K562 (cell line): ENCODE data around the gene RNF112.

Experiments used
- AFF4 ChIP-seq: sonication (generic); formaldehyde crosslinking; IDR thresholded peaks from 2 replicates; pipeline ENCODE4 v1.8.0; 2023; ENCODE audit warnings: mild to moderate bottlenecking, missing genetic modification reagents
- CBX2 ChIP-seq: fragments of 200-600 bp; sonication (generic); IDR thresholded peaks from one replicate; pipeline ENCODE4 v1.6.1; 2012; ENCODE audit warnings: mild to moderate bottlenecking, low read length, inconsistent platforms; ENCODE audit not compliant: insufficient read depth, poor library complexity, severe bottlenecking
- HDGF ChIP-seq: fragments of 450-650 bp; IDR thresholded peaks from 2 replicates; pipeline ENCODE4 v1.6.1; 2016
- PKNOX1 ChIP-seq: fragments of 450-650 bp; IDR thresholded peaks from 2 replicates; pipeline ENCODE4 v1.6.1; 2016
- POLR2AphosphoS5 ChIP-seq: IDR thresholded peaks from 2 replicates; pipeline ENCODE4 v1.6.1; 2011; ENCODE audit warnings: mild to moderate bottlenecking, low read depth, low read length, moderate library complexity; ENCODE audit not compliant: control insufficient read depth, insufficient read depth
- RNF2 ChIP-seq: sonication (generic); IDR thresholded peaks from 2 replicates; pipeline ENCODE4 v1.6.1; 2016
- ZNF224 ChIP-seq: sonication (generic); formaldehyde crosslinking; IDR thresholded peaks from 2 replicates; pipeline ENCODE4 v1.8.0; 2022; ENCODE audit warnings: mild to moderate bottlenecking, missing genetic modification reagents
- ZNF253 ChIP-seq: fragments of 250-450 bp; sonication (Bioruptor Pico); conservative IDR thresholded peaks from 2 replicates; pipeline ENCODE4 v1.6.1; 2021; ENCODE audit warnings: mild to moderate bottlenecking
- ZNF263 ChIP-seq: sonication (generic); formaldehyde crosslinking; IDR thresholded peaks from 2 replicates; pipeline ENCODE4 v1.8.0; 2022; ENCODE audit warnings: mild to moderate bottlenecking, missing genetic modification reagents, borderline replicate concordance
- ZNF512 ChIP-seq: IDR thresholded peaks from 2 replicates; pipeline ENCODE4 v1.6.1; 2016; ENCODE audit warnings: missing genetic modification characterization, missing compliant biosample characterization

GRCh38 chr17:19412984-19413383, 2.0 kb downstream of the RNF112 start:
- TF ChIP-seq ZNF263 (CRISPR knock-in tag) (no peak), ZNF224 (CRISPR knock-in tag) (no peak), RNF2 (no peak), HDGF (no peak), AFF4 (CRISPR knock-in tag) (no peak), CBX2 (no peak), ZNF512 (no peak), PKNOX1 (no peak), POLR2AphosphoS5 (no peak), ZNF253 (CRISPR knock-in tag) (no peak)
